Measurements from ENCODE around the gene GNB1L. TPM values are rescaled to one million over a fixed set of nuclear protein-coding genes. Genes with fewer than 3 reads are reported as not detected.

The GNB1L gene
- total and polyA plus RNA-seq, 9 of the 15 experiments (the other 6 are each of a cell fraction or from before 2014, with no cell fraction given): 0.56 to 50.5 (median 10.2) TPM

- TF ChIP-seq, protein P1, sequence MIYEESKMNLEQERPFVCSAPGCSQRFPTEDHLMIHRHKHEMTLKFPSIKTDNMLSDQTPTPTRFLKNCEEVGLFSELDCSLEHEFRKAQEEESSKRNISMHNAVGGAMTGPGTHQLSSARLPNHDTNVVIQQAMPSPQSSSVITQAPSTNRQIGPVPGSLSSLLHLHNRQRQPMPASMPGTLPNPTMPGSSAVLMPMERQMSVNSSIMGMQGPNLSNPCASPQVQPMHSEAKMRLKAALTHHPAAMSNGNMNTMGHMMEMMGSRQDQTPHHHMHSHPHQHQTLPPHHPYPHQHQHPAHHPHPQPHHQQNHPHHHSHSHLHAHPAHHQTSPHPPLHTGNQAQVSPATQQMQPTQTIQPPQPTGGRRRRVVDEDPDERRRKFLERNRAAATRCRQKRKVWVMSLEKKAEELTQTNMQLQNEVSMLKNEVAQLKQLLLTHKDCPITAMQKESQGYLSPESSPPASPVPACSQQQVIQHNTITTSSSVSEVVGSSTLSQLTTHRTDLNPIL (CRISPR knock-in tag; IDR thresholded peaks at IDR 0.05): no peak
- TF ChIP-seq DPF2 (IDR thresholded peaks at IDR 0.05): peak; percentile 56; the same call in 1 of the 2 replicates
- TF ChIP-seq NELFE (IDR thresholded peaks at IDR 0.05; ENCODE audit: insufficient read depth, insufficient read length): no peak
- no peak for TF ChIP-seq ZNF175 (CRISPR knock-in tag; IDR thresholded peaks at IDR 0.05; ENCODE audit: low read depth)
- no peak for TF ChIP-seq ZNF668 (CRISPR knock-in tag; IDR thresholded peaks at IDR 0.05)
- TF ChIP-seq, protein P2, sequence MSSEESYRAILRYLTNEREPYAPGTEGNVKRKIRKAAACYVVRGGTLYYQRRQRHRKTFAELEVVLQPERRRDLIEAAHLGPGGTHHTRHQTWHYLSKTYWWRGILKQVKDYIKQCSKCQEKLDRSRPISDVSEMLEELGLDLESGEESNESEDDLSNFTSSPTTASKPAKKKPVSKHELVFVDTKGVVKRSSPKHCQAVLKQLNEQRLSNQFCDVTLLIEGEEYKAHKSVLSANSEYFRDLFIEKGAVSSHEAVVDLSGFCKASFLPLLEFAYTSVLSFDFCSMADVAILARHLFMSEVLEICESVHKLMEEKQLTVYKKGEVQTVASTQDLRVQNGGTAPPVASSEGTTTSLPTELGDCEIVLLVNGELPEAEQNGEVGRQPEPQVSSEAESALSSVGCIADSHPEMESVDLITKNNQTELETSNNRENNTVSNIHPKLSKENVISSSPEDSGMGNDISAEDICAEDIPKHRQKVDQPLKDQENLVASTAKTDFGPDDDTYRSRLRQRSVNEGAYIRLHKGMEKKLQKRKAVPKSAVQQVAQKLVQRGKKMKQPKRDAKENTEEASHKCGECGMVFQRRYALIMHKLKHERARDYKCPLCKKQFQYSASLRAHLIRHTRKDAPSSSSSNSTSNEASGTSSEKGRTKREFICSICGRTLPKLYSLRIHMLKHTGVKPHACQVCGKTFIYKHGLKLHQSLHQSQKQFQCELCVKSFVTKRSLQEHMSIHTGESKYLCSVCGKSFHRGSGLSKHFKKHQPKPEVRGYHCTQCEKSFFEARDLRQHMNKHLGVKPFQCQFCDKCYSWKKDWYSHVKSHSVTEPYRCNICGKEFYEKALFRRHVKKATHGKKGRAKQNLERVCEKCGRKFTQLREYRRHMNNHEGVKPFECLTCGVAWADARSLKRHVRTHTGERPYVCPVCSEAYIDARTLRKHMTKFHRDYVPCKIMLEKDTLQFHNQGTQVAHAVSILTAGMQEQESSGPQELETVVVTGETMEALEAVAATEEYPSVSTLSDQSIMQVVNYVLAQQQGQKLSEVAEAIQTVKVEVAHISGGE (CRISPR knock-in tag; IDR thresholded peaks at IDR 0.05): no peak; a peak in 1 of 6 replicates
- TF ChIP-seq KAT2B (IDR thresholded peaks at IDR 0.05; ENCODE audit: low read depth, low read length): peak; percentile 82
- no peak; the same call in 1 of the 2 replicates for TF ChIP-seq TARDBP (IDR thresholded peaks at IDR 0.05)
- TF ChIP-seq SMAD1 (IDR thresholded peaks at IDR 0.05; ENCODE audit: low read depth, low read length, partially characterized antibody): no peak
- no peak for TF ChIP-seq CHCHD3 (CRISPR knock-in tag; IDR thresholded peaks at IDR 0.05)
- TF ChIP-seq ZNF146 (CRISPR knock-in tag; IDR thresholded peaks at IDR 0.05; ENCODE audit: unreplicated experiment): peak; percentile 48
- no peak; the same call in 1 of the 2 replicates for TF ChIP-seq PHF21A (IDR thresholded peaks at IDR 0.05; ENCODE audit: borderline replicate concordance, low read depth)
- TF ChIP-seq HDGF (IDR thresholded peaks at IDR 0.05): peak; percentile 84; the same call in 1 of the 2 replicates
- TF ChIP-seq, protein P3, sequence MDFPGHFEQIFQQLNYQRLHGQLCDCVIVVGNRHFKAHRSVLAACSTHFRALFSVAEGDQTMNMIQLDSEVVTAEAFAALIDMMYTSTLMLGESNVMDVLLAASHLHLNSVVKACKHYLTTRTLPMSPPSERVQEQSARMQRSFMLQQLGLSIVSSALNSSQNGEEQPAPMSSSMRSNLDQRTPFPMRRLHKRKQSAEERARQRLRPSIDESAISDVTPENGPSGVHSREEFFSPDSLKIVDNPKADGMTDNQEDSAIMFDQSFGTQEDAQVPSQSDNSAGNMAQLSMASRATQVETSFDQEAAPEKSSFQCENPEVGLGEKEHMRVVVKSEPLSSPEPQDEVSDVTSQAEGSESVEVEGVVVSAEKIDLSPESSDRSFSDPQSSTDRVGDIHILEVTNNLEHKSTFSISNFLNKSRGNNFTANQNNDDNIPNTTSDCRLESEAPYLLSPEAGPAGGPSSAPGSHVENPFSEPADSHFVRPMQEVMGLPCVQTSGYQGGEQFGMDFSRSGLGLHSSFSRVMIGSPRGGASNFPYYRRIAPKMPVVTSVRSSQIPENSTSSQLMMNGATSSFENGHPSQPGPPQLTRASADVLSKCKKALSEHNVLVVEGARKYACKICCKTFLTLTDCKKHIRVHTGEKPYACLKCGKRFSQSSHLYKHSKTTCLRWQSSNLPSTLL (IDR thresholded peaks at IDR 0.05): no peak
- TF ChIP-seq HSF4 (CRISPR knock-in tag; IDR thresholded peaks at IDR 0.05; ENCODE audit: borderline replicate concordance): no peak
- no peak for TF ChIP-seq GABPB2 (CRISPR knock-in tag; conservative IDR thresholded peaks at IDR 0.05)
- TF ChIP-seq ZNF224 (CRISPR knock-in tag; IDR thresholded peaks at IDR 0.05): no peak
- TF ChIP-seq, protein P4, sequence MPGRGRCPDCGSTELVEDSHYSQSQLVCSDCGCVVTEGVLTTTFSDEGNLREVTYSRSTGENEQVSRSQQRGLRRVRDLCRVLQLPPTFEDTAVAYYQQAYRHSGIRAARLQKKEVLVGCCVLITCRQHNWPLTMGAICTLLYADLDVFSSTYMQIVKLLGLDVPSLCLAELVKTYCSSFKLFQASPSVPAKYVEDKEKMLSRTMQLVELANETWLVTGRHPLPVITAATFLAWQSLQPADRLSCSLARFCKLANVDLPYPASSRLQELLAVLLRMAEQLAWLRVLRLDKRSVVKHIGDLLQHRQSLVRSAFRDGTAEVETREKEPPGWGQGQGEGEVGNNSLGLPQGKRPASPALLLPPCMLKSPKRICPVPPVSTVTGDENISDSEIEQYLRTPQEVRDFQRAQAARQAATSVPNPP (IDR thresholded peaks at IDR 0.05; ENCODE audit: borderline replicate concordance, insufficient read depth, insufficient read length): no peak
- no peak for TF ChIP-seq ARHGAP35 (IDR thresholded peaks at IDR 0.05; ENCODE audit: partially characterized antibody)
- TF ChIP-seq ZNF408 (CRISPR knock-in tag; IDR thresholded peaks at IDR 0.05; ENCODE audit: low read depth): no peak
- no peak for TF ChIP-seq EP400 (IDR thresholded peaks at IDR 0.05)
Measured at GRCh38 chr22:19756288-19757128, 98.2 kb downstream of the GNB1L start (continued).
